ENCODE data around the gene AJAP1. TPM values are rescaled to one million over a fixed set of nuclear protein-coding genes. Genes with fewer than 3 reads are reported as not detected.
A peak's percentile ranks its signal among the peaks of the same experiment; 100 is the strongest.

AJAP1 gene
- total RNA-seq, 8 experiments from 2014 or later = 0.10 to 5.4 (median 2.8) TPM; not detected in 1

- Histone ChIP-seq H3K4me1 (replicated peaks in 1 of 2) (peaks cover 0 to 47% of the 10 kb centered on the region in 2 donors), H3K4me3 (no peak overlapping the region), H3K27ac (peak overlapping the region in 1 of 2 donors; percentile 52)
- in situ Hi-C loops (cut with MboI; ENCODE audit: low pct_unique_long_range_greater_than_20kb in 2 of 9, low sequenced_read_pairs in 9 of 9, unreplicated experiment in 9 of 9) = no loop called here
- 0 to 80% (median 37%) methylated on average over 1 to 10 of the region's 17 CpGs; no CpG with 5 or more reads in 1 of the 10 experiments for WGBS, 10 experiments
- ATAC-seq (replicated peaks in 6 of 8) = peak in 5 of 8 experiments; percentile 32 to 59 (median 51)
Measured at GRCh38 chr1:4743978-4744750, 89.8 kb downstream of the AJAP1 start.

GRCh38 chr1:4745560-4745959 is 91.2 kb downstream of the AJAP1 start:
- ATAC-seq (replicated peaks in 6 of 8) = peak in 4 of 8 experiments; percentile 50 to 64 (median 56)
- in situ Hi-C loops (cut with MboI; ENCODE audit: low pct_unique_long_range_greater_than_20kb in 2 of 9, low sequenced_read_pairs in 9 of 9, unreplicated experiment in 9 of 9) = no loop called here
- Histone ChIP-seq H3K4me1 (replicated peaks in 1 of 2) (peaks cover 0 to 50% of the 10 kb centered on the region in 2 donors), H3K27ac (peak overlapping the region in 1 of 2 donors; percentile 5), H3K4me3 (no peak overlapping the region)
- 8 to 74% (median 38%) methylated on average over 2 to 7 of the region's 7 CpGs; no CpG with 5 or more reads in 4 of the 10 experiments for WGBS, 10 experiments

GRCh38 chr1:4749406-4749805 is 95.0 kb downstream of the AJAP1 start:
- H3K4me3 ChIP-seq = no peak overlapping the region
- WGBS, 10 experiments = 62 to 100% (median 84%) methylated on average over 2 to 8 of the region's 11 CpGs; no CpG with 5 or more reads in 6 of the 10 experiments
- in situ Hi-C loops (cut with MboI; ENCODE audit: low pct_unique_long_range_greater_than_20kb in 2 of 9, low sequenced_read_pairs in 9 of 9, unreplicated experiment in 9 of 9) = no loop called here
- peaks cover 0 to 23% of the 10 kb centered on the region in 2 donors for H3K4me1 ChIP-seq (replicated peaks in 1 of 2)
- ATAC-seq (replicated peaks in 6 of 8) = no peak
- no peak overlapping the region for H3K27ac ChIP-seq

- WGBS, 10 experiments = 0 to 63% (median 52%) methylated on average over 1 to 3 of the region's 3 CpGs; no CpG with 5 or more reads in 2 of the 10 experiments
Measured at GRCh38 chr1:4750177-4750576, 95.8 kb downstream of the AJAP1 start.

GRCh38 chr1:4752059-4752458 is 97.7 kb downstream of the AJAP1 start:
- Histone ChIP-seq H3K4me1 (replicated peaks in 1 of 2) (peaks cover 0 to 5% of the 10 kb centered on the region in 2 donors), H3K4me3 (no peak overlapping the region), H3K27ac (no peak overlapping the region)
- in situ Hi-C loops (cut with MboI; ENCODE audit: low pct_unique_long_range_greater_than_20kb in 2 of 9, low sequenced_read_pairs in 9 of 9, unreplicated experiment in 9 of 9) = no loop called here
- no peak for ATAC-seq (replicated peaks in 6 of 8)
- 37 to 60% methylated on average over 2 to 4 of the region's 4 CpGs; no CpG with 5 or more reads in 8 of the 10 experiments for WGBS, 10 experiments

More at GRCh38 chr1:4750177-4750576, 95.8 kb downstream of the AJAP1 start:
- in situ Hi-C loops (cut with MboI; ENCODE audit: low pct_unique_long_range_greater_than_20kb in 2 of 9, low sequenced_read_pairs in 9 of 9, unreplicated experiment in 9 of 9) = no loop called here
- peaks cover 0 to 16% of the 10 kb centered on the region in 2 donors for H3K4me1 ChIP-seq (replicated peaks in 1 of 2)
- peak in 4 of 8 experiments; percentile 68 to 80 (median 70) for ATAC-seq (replicated peaks in 6 of 8)
- no peak overlapping the region for H3K4me3 ChIP-seq
- H3K27ac ChIP-seq = no peak overlapping the region

GRCh38 chr1:4754816-4755215 is 100.4 kb downstream of the AJAP1 start:
- WGBS, 10 experiments = 43 to 77% methylated on average over 1 of the region's 2 CpGs; no CpG with 5 or more reads in 8 of the 10 experiments
- Histone ChIP-seq H3K4me3 (no peak overlapping the region), H3K4me1 (replicated peaks in 1 of 2) (peaks cover 0 to 3% of the 10 kb centered on the region in 2 donors), H3K27ac (no peak overlapping the region)
- no peak for ATAC-seq (replicated peaks in 6 of 8)
- in situ Hi-C loops (cut with MboI; ENCODE audit: low pct_unique_long_range_greater_than_20kb in 2 of 9, low sequenced_read_pairs in 9 of 9, unreplicated experiment in 9 of 9) = no loop called here

- 15 to 47% (median 36%) methylated on average over 3 to 6 of the region's 8 CpGs; no CpG with 5 or more reads in 6 of the 10 experiments for WGBS, 10 experiments
- H3K4me3 ChIP-seq = no peak overlapping the region
- in situ Hi-C loops (cut with MboI; ENCODE audit: low pct_unique_long_range_greater_than_20kb in 2 of 9, low sequenced_read_pairs in 9 of 9, unreplicated experiment in 9 of 9) = no loop called here
- no peaks in the 10 kb centered on the region for H3K4me1 ChIP-seq (replicated peaks in 1 of 2)
- no peak overlapping the region for H3K27ac ChIP-seq
- ATAC-seq (replicated peaks in 6 of 8) = peak in 1 of 8 experiments; percentile 19
Measured at GRCh38 chr1:4755301-4755845, 101.0 kb downstream of the AJAP1 start.

DNA sequence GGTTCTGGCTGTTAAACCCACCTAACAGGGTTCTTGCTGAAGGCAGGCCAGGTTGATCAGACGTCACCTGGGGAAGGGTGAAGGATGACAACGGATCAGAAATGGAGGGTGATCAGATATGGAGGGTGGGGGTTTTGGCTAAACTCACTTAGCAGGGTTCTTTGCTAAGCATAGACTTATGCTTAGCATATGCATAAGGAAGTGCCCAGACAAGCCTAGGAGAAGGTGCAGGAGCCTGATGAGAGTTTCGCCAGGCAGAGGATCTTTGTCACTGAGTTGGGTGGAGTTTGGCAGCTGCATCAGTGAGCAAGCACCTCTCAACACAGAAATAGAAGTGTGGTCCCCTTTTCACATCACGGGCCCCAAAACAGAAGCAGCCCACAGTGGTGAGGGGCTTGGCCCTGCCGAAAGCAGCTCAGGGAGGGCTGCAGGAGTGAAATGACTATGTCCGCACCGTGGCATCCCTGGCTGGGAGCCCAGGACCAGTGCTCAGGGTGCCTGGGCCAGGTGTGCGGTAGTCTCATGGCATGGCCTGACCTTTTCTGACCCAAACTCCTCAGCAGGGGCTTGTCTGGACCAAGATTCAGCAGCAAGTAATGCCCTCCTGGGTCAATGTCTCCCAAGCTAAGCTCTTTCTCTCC is 101.6 kb downstream of the AJAP1 start:
- no peaks in the 10 kb centered on the region for H3K4me1 ChIP-seq (replicated peaks in 1 of 2)
- no peak overlapping the region for H3K27ac ChIP-seq
- 20 to 80% (median 53%) methylated on average over 1 to 7 of the region's 8 CpGs; no CpG with 5 or more reads in 5 of the 10 experiments for whole genome bisulfite sequencing, 10 experiments
- no peak overlapping the region for H3K4me3 ChIP-seq
- peak in 1 of 8 experiments; percentile 29 for ATAC-seq (replicated peaks in 6 of 8)
- in situ Hi-C loops (cut with MboI; ENCODE audit: low pct_unique_long_range_greater_than_20kb in 2 of 9, low sequenced_read_pairs in 9 of 9, unreplicated experiment in 9 of 9) = no loop called here

DNA sequence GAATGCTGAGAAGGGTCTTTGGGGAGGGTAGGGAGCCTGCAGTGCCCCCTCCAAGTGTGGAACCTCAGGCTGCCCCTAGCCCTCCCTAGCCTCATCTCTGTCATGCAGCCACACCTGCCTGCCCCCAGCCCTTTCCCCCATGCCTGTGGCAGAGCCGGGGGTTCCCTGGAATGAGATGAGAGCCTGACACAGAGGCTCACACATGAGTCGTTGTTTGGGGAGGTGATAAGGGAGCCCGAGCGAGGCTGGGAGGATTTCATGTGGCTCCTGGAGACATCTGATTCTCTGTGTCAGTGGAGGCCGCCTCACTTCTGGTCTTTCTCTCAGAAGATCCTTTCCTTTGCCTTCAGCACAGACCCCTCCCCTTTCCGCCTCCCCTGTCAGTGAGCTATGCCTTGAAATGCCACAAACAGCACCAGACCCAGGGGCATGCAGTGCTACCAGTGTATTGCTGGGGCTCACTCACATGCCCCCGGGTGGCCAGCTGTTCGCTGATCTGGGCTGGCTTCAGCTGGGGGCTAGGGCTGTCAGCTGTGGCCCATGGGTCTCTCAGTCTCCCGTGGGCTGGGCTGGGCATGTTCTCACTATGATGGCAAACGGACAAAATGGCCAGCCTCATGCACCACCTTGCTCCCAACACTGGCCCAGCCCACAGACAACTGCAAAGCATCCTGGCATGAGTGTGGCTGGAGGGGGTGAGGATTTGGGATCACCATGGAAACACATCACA is 102.6 kb downstream of the AJAP1 start:
- ATAC-seq (replicated peaks in 6 of 8) = no peak
- H3K27ac ChIP-seq = no peak overlapping the region
- no peaks in the 10 kb centered on the region for H3K4me1 ChIP-seq (replicated peaks in 1 of 2)
- in situ Hi-C loops (cut with MboI; ENCODE audit: low pct_unique_long_range_greater_than_20kb in 2 of 9, low sequenced_read_pairs in 9 of 9, unreplicated experiment in 9 of 9) = no loop called here
- no peak overlapping the region for H3K4me3 ChIP-seq
- WGBS, 10 experiments = 40 to 80% (median 71%) methylated on average over 1 to 4 of the region's 10 CpGs; no CpG with 5 or more reads in 5 of the 10 experiments

DNA sequence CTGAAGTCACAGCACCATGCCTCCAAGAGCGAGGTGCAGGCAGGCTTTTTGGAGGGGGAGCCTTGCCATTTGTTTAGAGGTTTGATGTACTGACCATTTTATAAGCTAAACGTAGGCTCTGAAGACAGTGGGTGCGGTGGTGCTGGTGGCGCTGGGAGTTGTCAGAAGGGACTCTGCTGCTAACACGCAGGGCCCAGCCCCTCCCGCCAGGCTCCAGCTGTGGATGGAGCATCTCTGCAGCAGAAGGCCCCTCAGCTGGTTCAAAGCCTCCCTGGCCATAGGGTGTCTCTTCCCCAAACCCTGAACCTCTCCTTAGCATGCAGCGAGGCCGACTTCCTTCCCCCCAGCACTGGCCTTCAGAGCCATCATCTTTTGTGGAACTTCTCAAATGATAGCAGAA is 105.3 kb downstream of the AJAP1 start:
- H3K4me3 ChIP-seq = no peak overlapping the region
- no peak overlapping the region for H3K27ac ChIP-seq
- WGBS, 10 experiments = 0 to 90% (median 67%) methylated on average over 1 to 4 of the region's 8 CpGs; no CpG with 5 or more reads in 5 of the 10 experiments
- in situ Hi-C loops (cut with MboI; ENCODE audit: low pct_unique_long_range_greater_than_20kb in 2 of 9, low sequenced_read_pairs in 9 of 9, unreplicated experiment in 9 of 9) = no loop called here
- ATAC-seq (replicated peaks in 6 of 8) = no peak
- H3K4me1 ChIP-seq (replicated peaks in 1 of 2) = no peaks in the 10 kb centered on the region

GRCh38 chr1:4760088-4760487 is 105.7 kb downstream of the AJAP1 start:
- in situ Hi-C loops (cut with MboI; ENCODE audit: low pct_unique_long_range_greater_than_20kb in 2 of 9, low sequenced_read_pairs in 9 of 9, unreplicated experiment in 9 of 9) = no loop called here
- ATAC-seq (replicated peaks in 6 of 8) = peak in 1 of 8 experiments; percentile 14
- Histone ChIP-seq H3K4me1 (replicated peaks in 1 of 2) (no peaks in the 10 kb centered on the region), H3K4me3 (no peak overlapping the region), H3K27ac (no peak overlapping the region)
- 10 to 71% (median 37%) methylated on average over 1 to 5 of the region's 5 CpGs; no CpG with 5 or more reads in 5 of the 10 experiments for WGBS, 10 experiments

DNA sequence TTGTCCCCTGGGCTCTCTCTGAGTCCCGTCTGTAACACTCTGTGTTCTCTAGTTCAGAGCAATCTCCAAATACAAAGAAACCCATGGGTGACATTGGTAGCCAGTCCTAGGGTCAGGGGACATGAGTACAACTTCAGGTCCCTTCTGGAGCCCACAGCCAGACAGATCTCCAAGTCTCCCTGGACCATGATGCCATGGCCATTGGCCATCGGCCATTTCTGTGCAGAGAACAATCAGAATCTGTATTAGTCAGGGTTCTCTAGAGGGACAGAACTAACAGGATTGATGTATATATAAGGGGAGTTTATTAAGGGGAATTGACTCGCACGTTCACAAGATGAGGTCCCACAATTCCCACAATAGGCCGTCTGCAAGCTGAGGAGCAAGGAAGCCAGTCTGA is 106.9 kb downstream of the AJAP1 start:
- Histone ChIP-seq H3K4me3 (no peak overlapping the region), H3K27ac (no peak overlapping the region), H3K4me1 (replicated peaks in 1 of 2) (no peaks in the 10 kb centered on the region)
- 25 to 95% (median 66%) methylated on average over 1 to 5 of the region's 5 CpGs; no CpG with 5 or more reads in 2 of the 10 experiments for WGBS, 10 experiments
- in situ Hi-C loops (cut with MboI; ENCODE audit: low pct_unique_long_range_greater_than_20kb in 2 of 9, low sequenced_read_pairs in 9 of 9, unreplicated experiment in 9 of 9) = no loop called here
- ATAC-seq (replicated peaks in 6 of 8) = no peak
